H1 (cell line): Measurements from ENCODE around the gene SLC38A5. TPM values are rescaled to one million over a fixed set of nuclear protein-coding genes. Genes with fewer than 3 reads are reported as not detected.

Experiments used
- CTCF ChIA-PET: fragments of 300-600 bp; sonication (Branson Sonifier 250); formaldehyde crosslinking; loops from one replicate; lab custom pipeline; 2021; ENCODE audit not compliant: partially characterized antibody; lab: Charles Lee
- POLR2A ChIA-PET: fragments of 300-600 bp; sonication (Branson Sonifier 250); formaldehyde crosslinking; loops from one replicate; lab custom pipeline; 2021; ENCODE audit warnings: inconsistent platforms; ENCODE audit not compliant: partially characterized antibody; lab: Charles Lee
- DNase-seq, 2 experiments: peaks; one replicate each; pipeline versions ENCODE4 v3.0.0 to v3.0.0-alpha.2; 2010 to 2022; ENCODE audit warnings: low spot score in 2 of 2, low read depth in 1 of 2, mixed read lengths in 1 of 2
- FAIRE-seq: peaks from 2 replicates; lab custom pipeline; 2011; peaks lifted over from hg19 to GRCh38; lab: Jason Lieb, UNC
- H2AFZ ChIP-seq: 2 replicates; pipeline ENCODE4 v1.8.1; 2012; ENCODE audit warnings: low read length, inconsistent platforms
- H2AK5ac ChIP-seq: 2 replicates; pipeline ENCODE4 v1.6.1; 2013; ENCODE audit warnings: low read depth, low read length
- H2BK120ac ChIP-seq: replicated peaks from 2 replicates; pipeline ENCODE3; 2013; ENCODE audit warnings: low read depth, low read length, inconsistent platforms
- H2BK12ac ChIP-seq: 2 replicates; pipeline ENCODE4 v1.6.1; 2013; ENCODE audit warnings: low read depth, low read length
- H2BK15ac ChIP-seq: 2 replicates; pipeline ENCODE4 v1.6.1; 2013; ENCODE audit warnings: low read length
- H2BK20ac ChIP-seq: 2 replicates; pipeline ENCODE4 v1.6.1; 2013; ENCODE audit warnings: low read length
- H2BK5ac ChIP-seq: 2 replicates; pipeline ENCODE4 v1.6.1; 2013; ENCODE audit warnings: low read depth, low read length
- H3K14ac ChIP-seq: 2 replicates; pipeline ENCODE4 v1.6.1; 2013; ENCODE audit warnings: inconsistent platforms; ENCODE audit not compliant: insufficient read length
- H3K18ac ChIP-seq: 2 replicates; pipeline ENCODE4 v1.6.1; 2013; ENCODE audit warnings: low read length; ENCODE audit errors: extremely low read depth
- H3K23ac ChIP-seq: 2 replicates; pipeline ENCODE4 v1.6.1; 2013; ENCODE audit warnings: inconsistent platforms; ENCODE audit not compliant: insufficient read length
- H3K23me2 ChIP-seq: 2 replicates; pipeline ENCODE4 v1.6.1; 2013; ENCODE audit warnings: low read depth, low read length
- H3K27ac ChIP-seq: 2 replicates; pipeline ENCODE4 v1.6.1; 2011; ENCODE audit warnings: low read depth, low read length, inconsistent platforms
- H3K27me3 ChIP-seq, 4 experiments: replicated peaks in 1 of 4; 1 replicate in 1 of 4; 2 replicates in 3 of 4; pipeline versions ENCODE4 v1.6.1 to v1.8.1; 2011 to 2013; ENCODE audit warnings: low read length in 3 of 4, mild to moderate bottlenecking in 3 of 4, inconsistent platforms in 2 of 4, mixed read lengths in 2 of 4, moderate library complexity in 1 of 4; ENCODE audit not compliant: control insufficient read depth in 3 of 4, insufficient read depth in 3 of 4; ENCODE audit errors: extremely low read depth in 1 of 4
- H3K36me3 ChIP-seq, 4 experiments: 2 replicates each; pipeline versions ENCODE4 v1.6.1 to v1.8.1; 2011 to 2013; ENCODE audit warnings: mild to moderate bottlenecking in 4 of 4, low read length in 3 of 4, moderate library complexity in 2 of 4, control low read depth in 1 of 4, inconsistent platforms in 1 of 4; ENCODE audit not compliant: insufficient read depth in 4 of 4, control insufficient read depth in 2 of 4
- H3K4ac ChIP-seq: replicated peaks from 2 replicates; pipeline ENCODE3; 2013; ENCODE audit warnings: low read length, low read depth, mixed read lengths, inconsistent platforms; ENCODE audit not compliant: insufficient read length
- H3K4me1 ChIP-seq, 4 experiments: replicated peaks in 1 of 4; 1 replicate in 1 of 4; 2 replicates in 3 of 4; pipeline versions ENCODE4 v1.6.1 to v1.8.1; 2011 to 2013; ENCODE audit warnings: low read length in 3 of 4, inconsistent platforms in 2 of 4, mixed read lengths in 1 of 4; ENCODE audit not compliant: insufficient read depth in 4 of 4, control insufficient read depth in 3 of 4
- H3K4me2 ChIP-seq, 2 experiments: 2 replicates each; pipeline versions ENCODE4 v1.6.1 to v1.8.1; 2011 to 2013; ENCODE audit warnings: low read depth in 2 of 2, low read length in 2 of 2, control low read depth in 1 of 2, inconsistent platforms in 1 of 2, mild to moderate bottlenecking in 1 of 2; ENCODE audit not compliant: insufficient read depth in 1 of 2
- H3K4me3 ChIP-seq, 4 experiments: fragments of 200-600, 300-600 bp in 1 of 4; sonication (generic), shearing (Covaris generic), sonication (Bioruptor Twin) in 1 of 4; 2 replicates each; pipeline versions ENCODE4 v1.5.1 to v1.8.1; 2011 to 2016; ENCODE audit warnings: low read length in 4 of 4, low read depth in 3 of 4, control low read depth in 2 of 4, inconsistent platforms in 2 of 4, mild to moderate bottlenecking in 2 of 4, mixed read lengths in 1 of 4, moderate library complexity in 1 of 4; ENCODE audit not compliant: insufficient read depth in 2 of 4; ENCODE audit errors: extremely low read depth in 1 of 4
- H3K56ac ChIP-seq: replicated peaks from 2 replicates; pipeline ENCODE3; 2013; ENCODE audit warnings: low read depth, mild to moderate bottlenecking, mixed read lengths, low read length, inconsistent platforms; ENCODE audit not compliant: insufficient read length
- H3K79me1 ChIP-seq: 2 replicates; pipeline ENCODE4 v1.6.1; 2013; ENCODE audit warnings: low read depth, low read length, control low read depth
- H3K79me2 ChIP-seq, 2 experiments: 2 replicates each; pipeline versions ENCODE4 v1.6.1 to v1.8.1; 2012 to 2013; ENCODE audit warnings: low read length in 2 of 2, mild to moderate bottlenecking in 2 of 2, inconsistent platforms in 1 of 2; ENCODE audit not compliant: insufficient read depth in 2 of 2, control insufficient read depth in 1 of 2
- H3K9ac ChIP-seq, 4 experiments: replicated peaks in 1 of 4; 1 replicate in 1 of 4; 2 replicates in 3 of 4; pipeline versions ENCODE4 v1.6.1 to v1.8.1; 2011 to 2013; ENCODE audit warnings: low read depth in 3 of 4, low read length in 3 of 4, control low read depth in 2 of 4, mild to moderate bottlenecking in 2 of 4, moderate library complexity in 2 of 4, inconsistent platforms in 1 of 4; ENCODE audit errors: extremely low read depth in 1 of 4
- H3K9me3 ChIP-seq, 2 experiments: 2 replicates each; pipeline versions ENCODE4 v1.6.1 to v1.8.1; 2012 to 2013; ENCODE audit warnings: mild to moderate bottlenecking in 2 of 2, moderate library complexity in 2 of 2, control low read depth in 1 of 2, inconsistent platforms in 1 of 2, low read depth in 1 of 2, low read length in 1 of 2, mixed read lengths in 1 of 2; ENCODE audit not compliant: insufficient read depth in 2 of 2
- H4K20me1 ChIP-seq, 2 experiments: replicated peaks in 1 of 2; 2 replicates each; pipeline versions ENCODE3 to v1.8.1; 2011 to 2013; ENCODE audit warnings: inconsistent platforms in 2 of 2, low read length in 2 of 2, mild to moderate bottlenecking in 1 of 2; ENCODE audit not compliant: insufficient read depth in 2 of 2, control insufficient read depth in 1 of 2
- H4K5ac ChIP-seq: 2 replicates; pipeline ENCODE4 v1.6.1; 2013; ENCODE audit warnings: low read length, low read depth, mixed read lengths, inconsistent platforms; ENCODE audit not compliant: insufficient read length
- H4K8ac ChIP-seq: 2 replicates; pipeline ENCODE4 v1.8.0; 2013; ENCODE audit warnings: mild to moderate bottlenecking, moderate library complexity, low read length, inconsistent platforms; ENCODE audit not compliant: insufficient read depth; ENCODE audit errors: extremely low read depth
- H4K91ac ChIP-seq: replicated peaks from 2 replicates; pipeline ENCODE3; 2013; ENCODE audit warnings: low read length, mixed read lengths, inconsistent platforms; ENCODE audit not compliant: insufficient read length
- ASH2L ChIP-seq: fragments of 200-600, 300-600 bp; sonication (generic); IDR thresholded peaks from one replicate; pipeline ENCODE4 v1.7.1; 2017; ENCODE audit warnings: low read length
- BRCA1 ChIP-seq: IDR thresholded peaks from 2 replicates; pipeline ENCODE4 v1.6.1; 2012; ENCODE audit warnings: low read depth, low read length, improper control_type of control experiment
- CBX5 ChIP-seq: fragments of 300-800, 300-1000 bp; sonication (generic); IDR thresholded peaks from 2 replicates; pipeline ENCODE4 v1.7.1; 2016; ENCODE audit warnings: antibody characterized with exemption, low read length, low read depth
- CBX8 ChIP-seq: fragments of 300-800, 300-1000 bp; sonication (generic); IDR thresholded peaks from 2 replicates; pipeline ENCODE4 v1.7.1; 2016; ENCODE audit warnings: low read depth, low read length, borderline replicate concordance
- CHD1 ChIP-seq: IDR thresholded peaks from 2 replicates; pipeline ENCODE4 v1.6.1; 2012; ENCODE audit warnings: low read depth, low read length, improper control_type of control experiment
- HDAC6 ChIP-seq: IDR thresholded peaks from one replicate; pipeline ENCODE4 v1.7.1; 2012; ENCODE audit warnings: low read depth, mild to moderate bottlenecking, inconsistent platforms, low read length, moderate library complexity
- JUN ChIP-seq: IDR thresholded peaks from 2 replicates; pipeline ENCODE4 v1.6.1; 2011; ENCODE audit warnings: low read depth, mild to moderate bottlenecking, improper control_type of control experiment, low read length
- JUND ChIP-seq: IDR thresholded peaks from 2 replicates; pipeline ENCODE4 v1.6.1; 2011; ENCODE audit warnings: mild to moderate bottlenecking, improper control_type of control experiment, low read length
- NRF1 ChIP-seq: IDR thresholded peaks from 2 replicates; pipeline ENCODE4 v1.6.1; 2011; ENCODE audit warnings: mild to moderate bottlenecking, low read depth, low read length, improper control_type of control experiment
- PHF8 ChIP-seq: fragments of 200-600 bp; sonication (generic); conservative IDR thresholded peaks from 2 replicates; pipeline ENCODE4 v1.7.1; 2012; ENCODE audit warnings: low read depth, mild to moderate bottlenecking, inconsistent platforms, low read length, moderate library complexity
- RBBP5 ChIP-seq: IDR thresholded peaks from 2 replicates; pipeline ENCODE4 v1.7.1; 2012; ENCODE audit warnings: low read depth, mild to moderate bottlenecking, inconsistent platforms, low read length, moderate library complexity, borderline replicate concordance
- SIN3A ChIP-seq, 2 experiments: IDR thresholded peaks in 1 of 2; conservative IDR thresholded peaks in 1 of 2; 2 replicates each; pipeline ENCODE4 v1.6.1; 2011 to 2012; ENCODE audit warnings: low read length in 2 of 2, improper control_type of control experiment in 1 of 2, low read depth in 1 of 2, mild to moderate bottlenecking in 1 of 2
- SP2 ChIP-seq: IDR thresholded peaks from 2 replicates; pipeline ENCODE4 v1.6.1; 2012; ENCODE audit warnings: mild to moderate bottlenecking, low read length, inconsistent platforms
- SRF ChIP-seq: IDR thresholded peaks from 2 replicates; pipeline ENCODE4 v1.6.1; 2011; ENCODE audit warnings: mild to moderate bottlenecking, low read depth, low read length, moderate library complexity
- WGBS, 2 experiments: shearing (Covaris generic) in 1 of 2; methylation state at CpG; one replicate each; pipeline versions ENCODE4 v1.1.6 to v1.1.7; 2013 to 2015; ENCODE audit warnings: low lambda C conversion rate in 2 of 2, mixed read lengths in 2 of 2, inconsistent platforms in 1 of 2, low coverage in 1 of 2, missing lambda C conversion rate in 1 of 2; ENCODE audit not compliant: insufficient replicate concordance in 2 of 2, insufficient coverage in 1 of 2, insufficient read length in 1 of 2; ENCODE audit errors: extremely low coverage in 1 of 2, missing lambda C conversion rate in 1 of 2; 5-methylcytosine and 5-hydroxymethylcytosine counted together
- polyA plus RNA-seq, 7 experiments: library from polyadenylated mRNA; depleted of rRNA in 3 of 7; stranded (reverse) in 5 of 7; unstranded in 2 of 7; fragments of >200 nt in 5 of 7; fragments of 200-250 nt in 2 of 7; gene quantifications; 1 replicate in 5 of 7; 2 replicates in 1 of 7; 4 replicates in 1 of 7; pipeline versions ENCODE4 v1.2.1 to v1.2.3, GENCODE V29; 2011 to 2013; ENCODE audit warnings: missing spikeins in 2 of 7, mixed read lengths in 2 of 7
- total RNA-seq: library from RNA; stranded (reverse); fragmentation: NEBNext Ultra II Directional; extraction: Animal tissue kit (Norgen Biotek cat#: 25700); gene quantifications from 2 replicates; pipeline ENCODE4 v1.2.1, GENCODE V29; 2021

SLC38A5 gene
- total and polyA plus RNA-seq, 2 of the 8 experiments (the other 6 are each of a cell fraction or from before 2014, with no cell fraction given) = 70.9 to 106 TPM

GRCh38 chrX:48456628-48457331 is 13.3 kb downstream of the SLC38A5 start:
- ChIA-PET POLR2A (interaction anchor here (1.6 kb wide), 1 partner anchor 9 kb away, joined by 8 read pairs; no protein-coding TSS in a partner anchor), CTCF (interaction anchor here (1.4 kb wide), 1 partner anchor 12 kb away, joined by 3 read pairs; no protein-coding TSS in a partner anchor)
- TF ChIP-seq JUN (no peak), SP2 (no peak), SIN3A (conservative IDR thresholded peaks at IDR 0.05 in 1 of 2, IDR thresholded peaks at IDR 0.05 in 1 of 2; ENCODE audit: low read depth in 1 of 2, low read length in 2 of 2) (no peak), NRF1 (no peak), BRCA1 (no peak), ASH2L (no peak), CBX8 (no peak), CBX5 (no peak), RBBP5 (no peak), SRF (no peak), PHF8 (no peak), JUND (no peak), CHD1 (no peak), HDAC6 (no peak)

More at GRCh38 chrX:48456628-48457331, 13.3 kb downstream of the SLC38A5 start:
- Histone ChIP-seq H2AFZ (no peak overlapping the region), H3K27me3 (no peaks in the 10 kb centered on the region), H3K36me3 (peaks cover 0 to 13% (median 2%) of the 10 kb centered on the region in 4 experiments; a peak in 5 of 8 replicates), H2BK20ac (no peak overlapping the region), H3K79me2 (no peaks in the 10 kb centered on the region), H3K4ac (no peak overlapping the region), H4K8ac (no peak overlapping the region), H3K9me3 (no peaks in the 10 kb centered on the region), H2AK5ac (no peak overlapping the region), H3K18ac (no peak overlapping the region), H3K4me3 (no peak overlapping the region), H4K91ac (no peak overlapping the region), H3K56ac (no peak overlapping the region), H3K23me2 (no peaks in the 10 kb centered on the region), H3K14ac (no peak overlapping the region), H3K23ac (no peak overlapping the region), H3K9ac (no peak overlapping the region), H2BK120ac (no peak overlapping the region), H3K4me1 (no peaks in the 10 kb centered on the region), H2BK15ac (no peak overlapping the region), H2BK5ac (no peak overlapping the region), H3K4me2 (no peak overlapping the region), H4K5ac (no peak overlapping the region), H3K27ac (no peak overlapping the region), H2BK12ac (no peak overlapping the region), H4K20me1 (peaks cover 0 to 1% of the 10 kb centered on the region in 2 experiments), H3K79me1 (no peaks in the 10 kb centered on the region)
- DNase-seq = no peak
- 87% methylated on average over 6 of the region's 6 CpGs; no CpG with 5 or more reads in 1 of the 2 experiments for WGBS, 2 experiments
- no peak for FAIRE-seq
